Neuronal stem cell (in vitro differentiated cells): ENCODE measurements around the gene SLC66A2.

Source experiments
- DNase-seq: peaks from one replicate; pipeline ENCODE4 v3.0.0-alpha.2; 2013; ENCODE audit warnings: low spot score
- H2AFZ ChIP-seq: one replicate; pipeline ENCODE4 v1.6.1; 2013; ENCODE audit warnings: mild to moderate bottlenecking, low read length, inconsistent platforms
- H2AK5ac ChIP-seq: 2 replicates; pipeline ENCODE4 v1.6.1; 2013; ENCODE audit warnings: low read depth, mild to moderate bottlenecking, inconsistent platforms, low read length, moderate library complexity, mixed read lengths
- H2BK120ac ChIP-seq: 2 replicates; pipeline ENCODE4 v1.6.1; 2013; ENCODE audit warnings: low read depth, mild to moderate bottlenecking, inconsistent platforms, low read length, moderate library complexity, mixed read lengths
- H2BK12ac ChIP-seq: one replicate; pipeline ENCODE4 v1.6.1; 2013; ENCODE audit warnings: low read length, inconsistent platforms
- H2BK15ac ChIP-seq: 2 replicates; pipeline ENCODE4 v1.6.1; 2013; ENCODE audit warnings: mild to moderate bottlenecking, low read length, inconsistent platforms, mixed read lengths
- H2BK5ac ChIP-seq: one replicate; pipeline ENCODE4 v1.6.1; 2013; ENCODE audit warnings: inconsistent platforms, mild to moderate bottlenecking, low read length, moderate library complexity
- H3K14ac ChIP-seq: one replicate; pipeline ENCODE4 v1.6.1; 2013; ENCODE audit warnings: low read length, inconsistent platforms
- H3K18ac ChIP-seq: 2 replicates; pipeline ENCODE4 v1.6.1; 2013; ENCODE audit warnings: low read length, inconsistent platforms
- H3K23ac ChIP-seq: 2 replicates; pipeline ENCODE4 v1.6.1; 2013; ENCODE audit warnings: low read depth, mild to moderate bottlenecking, mixed read lengths, low read length, inconsistent platforms; ENCODE audit not compliant: poor library complexity
- H3K27ac ChIP-seq: replicated peaks from 3 replicates; pipeline ENCODE4 v1.5.1; 2013; ENCODE audit warnings: low read length, inconsistent platforms
- H3K27me3 ChIP-seq, 3 experiments: 2 replicates each; pipeline ENCODE4 v1.6.1; 2013; ENCODE audit warnings: low read length in 3 of 3, mild to moderate bottlenecking in 2 of 3, inconsistent platforms in 1 of 3, low read depth in 1 of 3, mixed read lengths in 1 of 3, moderate library complexity in 1 of 3; ENCODE audit not compliant: control insufficient read depth in 3 of 3, insufficient read depth in 3 of 3
- H3K36me3 ChIP-seq, 2 donors: replicated peaks in 1 of 2; 2 replicates each; pipeline ENCODE4 v1.6.1; 2013; ENCODE audit warnings: low read length in 2 of 2; ENCODE audit not compliant: control insufficient read depth in 2 of 2, insufficient read depth in 2 of 2
- H3K4ac ChIP-seq: 2 replicates; pipeline ENCODE4 v1.6.1; 2013; ENCODE audit warnings: inconsistent platforms, mild to moderate bottlenecking, low read length, moderate library complexity
- H3K4me1 ChIP-seq, 2 donors: 1 replicate in 1 of 2; 2 replicates in 1 of 2; pipeline ENCODE4 v1.6.1; 2013; ENCODE audit warnings: low read length in 2 of 2, low read depth in 1 of 2; ENCODE audit not compliant: control insufficient read depth in 2 of 2, insufficient read depth in 1 of 2
- H3K4me2 ChIP-seq: one replicate; pipeline ENCODE4 v1.6.1; 2013; ENCODE audit warnings: mild to moderate bottlenecking, low read length, inconsistent platforms; ENCODE audit not compliant: insufficient read depth, poor library complexity, severe bottlenecking
- H3K4me3 ChIP-seq, 2 donors: 2 replicates each; pipeline ENCODE4 v1.5.1; 2013; ENCODE audit warnings: low read length in 2 of 2, mild to moderate bottlenecking in 2 of 2, inconsistent platforms in 1 of 2, moderate library complexity in 1 of 2
- H3K79me1 ChIP-seq: one replicate; pipeline ENCODE4 v1.6.1; 2013; ENCODE audit warnings: low read depth, mild to moderate bottlenecking, inconsistent platforms, low read length, moderate library complexity
- H3K9ac ChIP-seq: one replicate; pipeline ENCODE4 v1.6.1; 2013; ENCODE audit warnings: mild to moderate bottlenecking, low read depth, low read length, inconsistent platforms; ENCODE audit not compliant: poor library complexity
- H3K9me3 ChIP-seq, 2 donors: replicated peaks in 1 of 2; 2 replicates each; pipeline versions ENCODE3 to v1.6.1; 2013; ENCODE audit warnings: low read length in 2 of 2, mild to moderate bottlenecking in 2 of 2, inconsistent platforms in 1 of 2, low read depth in 1 of 2, mixed read lengths in 1 of 2, moderate library complexity in 1 of 2; ENCODE audit not compliant: control insufficient read depth in 2 of 2, insufficient read depth in 1 of 2
- H4K8ac ChIP-seq: one replicate; pipeline ENCODE4 v1.6.1; 2013; ENCODE audit warnings: low read depth, mild to moderate bottlenecking, inconsistent platforms, low read length, moderate library complexity
- H4K91ac ChIP-seq: one replicate; pipeline ENCODE4 v1.6.1; 2013; ENCODE audit warnings: low read length, low read depth, mild to moderate bottlenecking, inconsistent platforms; ENCODE audit not compliant: poor library complexity
- WGBS, 2 donors: extraction: QIAGEN DNeasy Blood & Tissue Kit; methylation state at CpG; one replicate each; pipeline ENCODE4 v1.1.7; 2013; ENCODE audit warnings: missing lambda C conversion rate in 2 of 2, mixed read lengths in 1 of 2; ENCODE audit not compliant: insufficient read length in 2 of 2, insufficient replicate concordance in 1 of 2; ENCODE audit errors: extremely low coverage in 2 of 2; 5-methylcytosine and 5-hydroxymethylcytosine counted together

The SLC66A2 gene

GRCh38 chr18:79940126-79940813 lies 11.2 kb downstream of the SLC66A2 start:
- Histone ChIP-seq H2BK15ac (no peak overlapping the region), H2BK120ac (no peak overlapping the region), H3K4me1 (peaks cover 0 to 3% of the 10 kb centered on the region in 2 donors), H3K23ac (no peak overlapping the region), H2BK12ac (no peak overlapping the region), H3K36me3 (peaks cover 9 to 68% of the 10 kb centered on the region in 2 donors), H3K4ac (no peak overlapping the region), H4K8ac (no peak overlapping the region), H3K14ac (no peak overlapping the region), H2BK5ac (no peak overlapping the region), H3K27me3 (no peaks in the 10 kb centered on the region), H4K91ac (no peak overlapping the region), H2AK5ac (no peak overlapping the region), H3K18ac (no peak overlapping the region), H2AFZ (no peak overlapping the region), H3K4me3 (no peak overlapping the region), H3K9me3 (peaks cover 3 to 16% of the 10 kb centered on the region in 2 donors), H3K79me1 (peaks cover 12% of the 10 kb centered on the region), H3K27ac (no peak overlapping the region), H3K9ac (no peak overlapping the region), H3K4me2 (no peak overlapping the region)
- WGBS, 2 donors: no CpG with 5 or more reads among the region's 18 CpGs
- no peak for DNase-seq

- Histone ChIP-seq H4K8ac (no peak overlapping the region), H3K79me1 (peaks cover 13% of the 10 kb centered on the region), H3K4me1 (no peaks in the 10 kb centered on the region), H3K4me3 (no peak overlapping the region), H2BK120ac (no peak overlapping the region), H2BK12ac (no peak overlapping the region), H2AK5ac (no peak overlapping the region), H2BK5ac (no peak overlapping the region), H2AFZ (no peak overlapping the region), H3K27me3 (no peaks in the 10 kb centered on the region), H3K9ac (no peak overlapping the region), H3K27ac (no peak overlapping the region), H3K23ac (no peak overlapping the region), H3K9me3 (peaks cover 9 to 16% of the 10 kb centered on the region in 2 donors), H4K91ac (no peak overlapping the region), H3K4me2 (no peak overlapping the region), H3K18ac (no peak overlapping the region), H3K4ac (no peak overlapping the region), H3K36me3 (peaks cover 12 to 71% of the 10 kb centered on the region in 2 donors), H3K14ac (no peak overlapping the region), H2BK15ac (no peak overlapping the region)
- DNase-seq: no peak
- no CpG with 5 or more reads among the region's 5 CpGs for WGBS, 2 donors
These were observed 12.4 kb downstream of the SLC66A2 start for GRCh38 chr18:79939096-79939495.

GRCh38 chr18:79938196-79938595 lies 13.3 kb downstream of the SLC66A2 start:
- no peak overlapping the region for H3K14ac ChIP-seq
- no peak overlapping the region for H2BK120ac ChIP-seq
- peaks cover 0 to 2% (median 0%) of the 10 kb centered on the region in 3 experiments for H3K27me3 ChIP-seq
- H3K27ac ChIP-seq: no peak overlapping the region
- H3K18ac ChIP-seq: no peak overlapping the region
- no peak for DNase-seq
- peaks cover 12 to 23% of the 10 kb centered on the region in 2 donors for H3K9me3 ChIP-seq
- WGBS, 2 donors: no CpG with 5 or more reads among the region's 9 CpGs
- H3K23ac ChIP-seq: no peak overlapping the region
- no peak overlapping the region for H3K9ac ChIP-seq
- H2AK5ac ChIP-seq: no peak overlapping the region
- peaks cover 12% of the 10 kb centered on the region for H3K79me1 ChIP-seq
- peaks cover 14 to 76% of the 10 kb centered on the region in 2 donors for H3K36me3 ChIP-seq
- no peak overlapping the region for H3K4ac ChIP-seq
- H3K4me3 ChIP-seq: no peak overlapping the region
- H2AFZ ChIP-seq: no peak overlapping the region
- no peak overlapping the region for H4K8ac ChIP-seq
- no peak overlapping the region for H2BK12ac ChIP-seq
- H2BK5ac ChIP-seq: no peak overlapping the region
- H2BK15ac ChIP-seq: no peak overlapping the region
- H4K91ac ChIP-seq: no peak overlapping the region
- no peaks in the 10 kb centered on the region for H3K4me1 ChIP-seq
- H3K4me2 ChIP-seq: no peak overlapping the region

DNA sequence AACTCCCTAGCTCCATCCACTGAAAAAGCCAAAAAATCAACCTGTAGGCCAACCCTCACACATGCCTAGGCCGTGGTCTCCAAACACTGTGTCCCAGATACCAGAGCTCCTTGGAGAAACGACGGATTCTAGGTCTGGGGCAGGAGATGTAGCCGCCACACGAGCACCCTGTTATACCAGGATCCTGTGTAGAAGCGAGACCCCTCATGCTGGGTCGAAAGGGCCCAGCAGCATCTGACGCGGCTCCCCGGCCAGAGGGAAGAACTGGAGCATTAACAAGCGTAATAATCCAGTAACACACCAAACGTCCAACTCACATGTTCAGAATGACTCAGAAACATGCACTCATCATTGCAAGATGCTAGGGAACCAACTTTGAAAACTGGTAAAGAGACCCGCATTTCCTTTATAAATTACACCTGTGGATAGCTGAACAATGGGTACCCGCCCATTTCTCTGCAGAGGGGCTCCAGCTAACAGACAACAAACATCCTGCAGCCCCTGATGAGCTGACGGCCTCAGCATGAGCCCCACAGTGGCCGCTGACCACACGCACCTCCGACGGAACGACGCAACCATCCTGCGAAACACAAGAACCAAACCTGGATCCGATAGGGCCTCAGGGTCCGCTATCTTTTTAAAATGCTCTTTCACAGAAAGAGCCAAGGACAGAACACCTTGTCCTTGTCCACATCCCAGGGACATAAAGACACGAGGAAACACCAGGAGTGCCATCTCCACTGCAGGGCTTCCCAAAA lies 14.2 kb downstream of the SLC66A2 start:
- Histone ChIP-seq H3K4me3 (no peak overlapping the region), H3K23ac (no peak overlapping the region), H2BK120ac (no peak overlapping the region), H3K9ac (no peak overlapping the region), H3K79me1 (peaks cover 12% of the 10 kb centered on the region), H2BK15ac (no peak overlapping the region), H2AK5ac (no peak overlapping the region), H3K14ac (no peak overlapping the region), H3K9me3 (peaks cover 12 to 32% of the 10 kb centered on the region in 2 donors), H3K4me1 (no peaks in the 10 kb centered on the region), H4K8ac (no peak overlapping the region), H3K18ac (no peak overlapping the region), H3K27me3 (peaks cover 0 to 2% (median 0%) of the 10 kb centered on the region in 3 experiments), H2BK5ac (no peak overlapping the region), H3K27ac (no peak overlapping the region), H2AFZ (no peak overlapping the region), H2BK12ac (no peak overlapping the region), H3K36me3 (peaks cover 9 to 69% of the 10 kb centered on the region in 2 donors), H3K4ac (no peak overlapping the region), H3K4me2 (no peak overlapping the region), H4K91ac (no peak overlapping the region)
- no peak for DNase-seq
- no CpG with 5 or more reads among the region's 25 CpGs for WGBS, 2 donors
